GM23338 (cell line): ENCODE measurements around the gene CMIP.

Experiments
- CREB1 ChIP-seq: fragments of 250-450 bp; sonication (Bioruptor Pico); IDR thresholded peaks from 2 replicates; pipeline ENCODE4 v1.5.0; 2020; ENCODE audit warnings: low read depth, mild to moderate bottlenecking, moderate library complexity
- CTCF ChIP-seq, 2 experiments: fragments of 200-600 bp in 1 of 2; sonication (generic) in 1 of 2; conservative IDR thresholded peaks; 2 replicates each; pipeline versions ENCODE4 v1.5.1 to v1.6.1; 2016 to 2017; ENCODE audit warnings: antibody characterized with exemption in 2 of 2, low read depth in 2 of 2, mild to moderate bottlenecking in 2 of 2, moderate library complexity in 1 of 2
- EZH2phosphoT487 ChIP-seq: fragments of 200-600 bp; sonication (generic); IDR thresholded peaks from one replicate; pipeline ENCODE4 v1.8.1; 2018; ENCODE audit warnings: antibody characterized with exemption; ENCODE audit not compliant: unreplicated experiment
- NANOG ChIP-seq: IDR thresholded peaks from 2 replicates; pipeline ENCODE4 v1.6.1; 2016; ENCODE audit warnings: antibody characterized with exemption, borderline replicate concordance
- POLR2AphosphoS5 ChIP-seq: IDR thresholded peaks from 2 replicates; pipeline ENCODE4 v1.6.1; 2016; ENCODE audit warnings: antibody characterized with exemption, low read depth
- REST ChIP-seq: IDR thresholded peaks from one replicate; pipeline ENCODE4 v1.6.1; 2018; ENCODE audit warnings: antibody characterized with exemption; ENCODE audit not compliant: unreplicated experiment

- no peak for TF ChIP-seq CTCF (conservative IDR thresholded peaks at IDR 0.05; ENCODE audit: low read depth in 2 of 2)
- TF ChIP-seq NANOG: no peak
- TF ChIP-seq POLR2AphosphoS5: no peak
- TF ChIP-seq REST: no peak
- TF ChIP-seq CREB1: no peak
- TF ChIP-seq EZH2phosphoT487: no peak
These were observed 18.8 kb downstream of the CMIP start for GRCh38 chr16:81463296-81463890.
